HG02571 (cell line): ENCODE measurements around the gene COL8A2.

Experiments used
- ATAC-seq: cut with Tn5 transposase; IDR thresholded peaks from one replicate; pipeline ENCODE4 v1.9.1; 2021; ENCODE audit warnings: mild to moderate bottlenecking, moderate library complexity; ENCODE audit not compliant: unreplicated experiment

Gene COL8A2

DNA sequence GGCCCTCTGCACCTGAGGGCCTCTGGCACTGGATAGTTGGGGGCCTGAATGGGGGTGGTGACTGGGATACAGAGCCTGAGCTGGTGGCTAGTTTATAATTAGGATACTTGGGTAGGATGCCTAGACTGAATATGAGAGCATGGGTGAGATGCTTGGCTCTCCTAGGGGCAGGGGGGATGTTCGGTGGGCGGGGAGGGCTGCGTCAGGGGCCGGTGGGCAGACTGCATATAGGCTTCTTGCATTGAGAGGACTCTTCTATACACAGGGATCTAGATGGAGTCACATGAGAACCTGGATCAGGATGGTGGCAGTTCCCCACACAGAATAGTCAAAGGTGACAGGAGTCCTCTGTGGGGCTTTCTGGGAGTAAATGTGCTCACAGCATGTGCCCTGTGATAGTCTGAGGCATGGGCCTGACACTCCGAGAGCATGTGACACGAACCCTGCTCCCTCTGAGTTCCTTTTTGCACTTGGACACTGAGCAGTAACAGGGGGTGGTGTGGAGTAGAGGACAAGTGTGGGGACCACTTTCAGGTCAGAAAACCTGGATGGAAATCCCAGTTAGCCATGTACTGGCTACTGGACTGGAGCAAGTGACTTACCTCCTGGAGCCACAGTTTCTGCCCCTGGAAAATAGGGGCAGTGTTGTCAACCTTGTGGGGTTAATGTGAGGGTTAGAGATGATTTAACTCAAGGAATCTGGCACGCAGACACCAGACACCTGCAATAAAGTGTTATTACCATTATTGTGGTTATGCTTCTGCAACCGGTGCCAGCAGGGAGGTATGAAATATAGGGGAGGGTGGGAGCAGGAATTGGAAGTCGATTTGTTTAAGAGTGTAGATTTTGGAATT lies 33.2 kb upstream of the COL8A2 start:
- no peak for ATAC-seq

DNA sequence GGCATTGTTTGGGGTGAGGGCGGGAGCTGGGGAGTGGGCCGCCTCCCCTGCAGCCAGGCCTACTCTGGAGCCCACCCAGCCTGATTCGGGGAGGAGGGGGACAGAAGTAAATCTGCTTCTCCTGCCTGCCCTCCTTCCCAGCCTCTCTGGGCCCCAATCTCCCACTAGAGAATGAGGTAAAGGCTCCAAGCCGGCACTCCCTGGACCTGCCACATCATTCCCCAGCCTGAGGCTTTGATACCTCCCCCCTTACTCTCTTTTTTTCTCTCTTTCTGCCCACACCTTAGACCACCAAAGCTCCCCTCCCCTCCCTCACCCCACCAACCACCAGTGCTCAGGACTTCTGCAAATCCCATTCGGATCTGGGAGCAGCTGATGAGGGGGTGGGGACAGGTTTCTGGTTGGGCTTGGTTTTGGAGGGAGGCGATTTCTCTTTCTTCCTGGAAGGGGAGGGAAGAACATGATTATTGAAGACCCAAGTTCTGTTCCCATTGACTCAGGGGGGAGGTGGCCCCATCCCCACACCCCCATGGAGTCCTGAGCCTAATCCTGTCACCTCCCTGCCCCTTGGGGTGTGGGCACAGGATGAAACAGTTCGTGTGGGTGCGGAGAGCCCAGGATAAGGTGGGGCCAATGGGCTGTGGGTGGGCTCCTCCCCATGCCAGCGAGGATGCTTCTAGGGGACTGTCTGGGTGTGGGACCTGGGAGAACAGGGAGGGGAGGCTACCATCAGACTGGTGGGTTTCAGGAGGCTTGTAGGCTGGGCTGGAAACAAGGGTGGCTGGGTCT lies 32.3 kb upstream of the COL8A2 start:
- ATAC-seq, result no peak

DNA sequence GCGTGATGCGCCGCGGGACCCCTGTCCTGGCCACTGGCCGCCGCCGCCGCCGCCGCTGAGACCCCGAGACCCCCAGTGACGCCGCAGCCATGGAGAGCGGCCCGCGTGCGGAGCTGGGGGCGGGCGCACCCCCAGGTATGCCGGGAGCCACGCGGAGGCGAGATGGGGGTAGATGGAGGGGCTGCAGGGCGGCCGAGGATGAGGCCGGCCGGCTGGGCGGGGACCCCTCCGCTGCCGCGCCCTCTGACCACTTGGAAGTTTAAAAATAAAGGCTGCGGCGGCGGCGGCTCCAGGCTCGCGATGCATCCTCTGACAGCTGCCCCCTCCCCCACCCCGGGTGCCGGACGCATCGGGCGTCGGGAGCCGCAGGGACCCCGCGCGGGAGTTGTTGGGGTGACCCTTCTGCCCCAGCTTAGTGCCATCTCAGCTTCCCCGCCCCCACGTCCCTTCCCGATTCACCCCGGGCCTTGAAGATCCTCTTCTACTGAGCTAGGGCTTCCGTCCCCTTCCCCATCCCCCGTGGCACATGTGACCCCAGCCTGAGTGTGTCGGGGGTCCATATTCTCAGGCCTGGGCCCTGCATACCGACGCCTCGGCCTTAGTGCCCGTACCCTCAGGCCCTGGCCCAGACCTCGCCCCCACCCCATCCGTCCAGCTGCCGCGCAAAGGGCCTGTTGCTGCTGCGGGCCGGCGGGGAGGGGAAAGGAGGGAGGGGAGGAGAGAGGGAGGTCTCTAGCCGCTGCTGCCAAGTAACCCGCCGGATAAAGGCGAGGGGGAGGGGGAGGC lies 31.5 kb upstream of the COL8A2 start:
- ATAC-seq, result no peak

DNA sequence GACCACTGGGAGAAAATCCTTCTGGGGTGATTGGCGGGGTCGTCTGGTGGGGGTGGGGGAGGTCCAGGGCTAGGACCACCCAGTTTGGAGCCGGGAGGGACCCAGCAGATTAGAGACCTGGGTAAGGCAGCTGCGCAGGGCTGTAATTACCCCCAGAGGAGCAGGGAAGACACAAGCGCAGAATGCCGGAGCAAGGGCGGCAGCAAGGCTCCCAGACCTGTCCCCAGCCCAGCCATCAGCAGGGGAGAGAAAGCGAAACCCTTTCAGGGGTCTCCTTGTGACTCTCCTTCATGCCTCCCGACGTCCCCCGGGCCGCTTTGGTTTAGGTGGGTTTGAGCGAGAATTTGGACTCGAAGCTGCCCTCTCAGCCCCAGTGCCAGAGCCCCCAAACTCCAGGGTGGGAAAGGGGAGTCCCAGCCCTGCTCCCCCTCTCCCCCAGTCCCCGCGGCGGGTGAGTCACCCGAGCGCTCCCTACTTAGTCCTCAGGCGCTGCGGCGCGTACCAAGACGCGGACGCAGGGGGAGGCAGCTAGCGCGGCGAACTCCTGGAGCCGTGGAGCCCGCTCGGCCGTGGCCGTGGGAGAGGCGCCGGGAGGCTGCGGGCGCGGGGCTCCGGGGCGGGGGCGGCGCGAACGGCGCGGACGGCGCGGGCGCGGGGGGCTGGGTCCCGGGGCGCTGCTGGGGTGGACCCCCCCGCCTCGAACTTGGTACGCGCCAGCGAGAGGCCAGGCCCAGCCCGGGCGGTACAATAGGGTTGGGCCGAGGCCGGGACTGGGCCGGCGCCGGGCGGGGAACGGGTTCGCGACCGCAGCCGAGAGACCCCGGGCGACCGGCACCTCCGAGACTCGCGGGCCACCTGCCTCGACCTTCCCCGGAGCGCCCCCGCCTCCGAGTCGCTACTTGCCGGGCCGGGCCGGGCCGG lies 30.6 kb upstream of the COL8A2 start, which contains the start of gene MAP7D1:
TSS of gene MAP7D1 (plus strand) at position 753 of the 921 bp plus-strand sequence. CDS start 258 bp downstream, outside the sequence.
- peak; percentile 53 for ATAC-seq

DNA sequence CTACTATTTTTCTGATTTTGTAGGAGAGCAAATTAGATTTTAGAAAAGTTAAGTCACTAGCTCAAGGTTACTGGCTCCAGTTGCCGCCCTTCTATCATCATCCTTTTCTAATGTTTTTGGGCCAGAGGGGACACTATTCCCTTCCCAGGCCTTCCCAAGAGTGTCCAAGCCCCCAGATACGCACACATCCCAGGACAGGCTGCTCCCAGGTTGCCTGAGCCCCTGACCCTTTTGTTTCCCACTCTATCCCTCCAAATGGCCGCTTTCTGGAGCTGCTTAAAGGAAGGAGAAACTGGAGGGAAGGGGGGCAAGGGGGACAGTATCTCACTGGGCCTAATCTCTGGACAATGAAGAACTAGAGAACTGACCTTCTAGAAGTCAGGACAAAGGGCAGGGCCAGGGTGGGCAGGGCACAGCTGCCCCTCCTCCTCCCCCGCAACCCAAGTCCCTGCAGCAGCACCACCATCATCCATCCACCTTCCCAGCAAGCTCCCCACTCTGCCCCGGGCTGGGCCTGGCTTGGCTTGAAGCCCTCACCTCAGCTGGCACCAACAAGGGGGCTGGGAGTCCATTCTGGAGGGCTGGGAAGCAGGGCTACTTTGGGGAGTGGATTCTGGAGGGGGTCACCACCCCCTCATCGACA lies 29.9 kb upstream of the COL8A2 start:
- no peak for ATAC-seq

DNA sequence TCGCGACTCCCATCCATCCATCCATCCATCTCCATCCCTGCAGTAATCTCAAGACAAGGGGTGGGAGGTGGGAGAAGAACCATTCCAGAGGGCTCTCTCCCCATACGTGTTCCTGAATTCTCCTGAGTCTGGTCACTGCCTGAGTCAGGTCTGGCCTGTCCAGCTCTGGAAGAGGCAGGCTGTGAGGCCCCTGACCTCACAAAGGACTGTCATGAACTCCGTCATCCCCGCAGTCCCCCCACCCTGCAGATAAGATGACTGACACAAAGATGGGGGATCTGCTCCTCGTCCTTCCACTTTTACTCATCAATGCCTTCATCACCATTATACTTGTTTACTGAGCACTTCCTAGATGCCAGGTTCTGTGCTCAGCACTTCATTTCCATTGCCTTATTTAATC lies 29.3 kb upstream of the COL8A2 start:
- ATAC-seq, result no peak

DNA sequence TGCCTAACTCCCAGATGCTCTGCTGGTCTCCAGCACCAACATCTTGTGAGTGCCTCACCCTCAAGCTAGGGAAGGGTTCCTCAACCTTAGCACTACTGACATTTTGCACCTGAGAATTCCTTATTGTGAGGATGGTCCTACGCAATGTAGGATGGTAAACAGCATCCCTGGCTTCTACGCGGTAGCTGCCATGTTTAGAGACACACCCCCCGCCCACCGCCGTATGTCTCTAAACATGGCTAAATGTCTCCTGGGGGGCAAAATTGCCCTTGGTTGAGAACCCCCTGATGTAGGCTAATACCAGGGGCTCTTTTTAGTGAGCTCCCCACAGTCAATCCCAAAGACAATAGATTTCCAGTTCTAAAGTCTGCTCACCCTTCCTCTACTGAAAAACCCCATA lies 28.5 kb upstream of the COL8A2 start:
- no peak for ATAC-seq

DNA sequence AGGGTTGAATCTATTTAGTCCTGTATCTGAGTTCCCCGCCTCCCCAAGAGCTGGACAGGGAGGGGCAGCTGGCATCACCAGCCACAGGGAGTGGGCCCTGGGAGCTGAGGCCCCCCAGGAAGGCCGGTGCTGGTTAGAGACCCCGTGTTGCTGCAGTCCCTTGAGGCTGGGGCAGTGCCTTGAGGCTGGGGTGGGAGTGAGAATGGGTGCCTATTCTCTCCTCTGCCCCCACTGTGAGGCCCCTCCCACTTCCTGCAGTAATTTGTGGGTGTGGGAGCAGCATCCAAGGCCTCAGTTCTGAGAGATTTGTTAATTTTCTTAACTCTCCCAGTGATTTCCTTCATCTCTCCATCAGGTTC lies 26.8 kb upstream of the COL8A2 start:
- no peak for ATAC-seq

DNA sequence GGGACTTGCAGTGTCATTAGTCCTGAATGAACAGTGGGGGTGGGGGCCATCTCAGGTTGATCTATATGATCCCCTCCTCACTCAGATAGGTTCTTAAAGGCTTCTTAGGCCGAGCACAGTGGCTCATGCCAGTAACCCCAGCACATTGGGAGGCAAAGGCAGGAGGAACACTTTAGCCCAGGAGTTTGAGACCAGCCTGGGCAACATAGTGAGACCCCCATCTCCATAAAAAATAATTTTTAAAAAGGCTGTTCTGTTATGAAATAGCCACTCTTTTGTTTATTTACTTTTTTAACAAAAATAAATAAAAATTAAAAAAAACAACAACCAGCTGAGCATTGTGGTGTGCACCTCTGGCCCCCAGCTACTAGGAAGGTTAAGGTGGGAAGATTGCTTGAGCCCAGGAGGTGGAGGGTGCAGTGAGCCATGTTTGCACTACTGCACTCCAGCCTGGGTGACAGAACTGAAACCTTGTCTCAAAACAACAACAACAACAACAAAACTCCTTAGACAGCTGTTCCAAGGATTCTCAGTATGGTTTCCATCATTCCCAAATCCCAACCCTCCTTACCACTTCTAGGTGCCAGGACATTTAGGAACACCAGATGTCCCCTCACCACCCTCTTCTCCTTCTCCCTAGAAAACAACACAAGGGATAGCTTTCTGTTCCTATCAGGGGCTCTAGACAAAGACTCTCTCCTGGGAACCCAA lies 26.3 kb upstream of the COL8A2 start:
- no peak for ATAC-seq

DNA sequence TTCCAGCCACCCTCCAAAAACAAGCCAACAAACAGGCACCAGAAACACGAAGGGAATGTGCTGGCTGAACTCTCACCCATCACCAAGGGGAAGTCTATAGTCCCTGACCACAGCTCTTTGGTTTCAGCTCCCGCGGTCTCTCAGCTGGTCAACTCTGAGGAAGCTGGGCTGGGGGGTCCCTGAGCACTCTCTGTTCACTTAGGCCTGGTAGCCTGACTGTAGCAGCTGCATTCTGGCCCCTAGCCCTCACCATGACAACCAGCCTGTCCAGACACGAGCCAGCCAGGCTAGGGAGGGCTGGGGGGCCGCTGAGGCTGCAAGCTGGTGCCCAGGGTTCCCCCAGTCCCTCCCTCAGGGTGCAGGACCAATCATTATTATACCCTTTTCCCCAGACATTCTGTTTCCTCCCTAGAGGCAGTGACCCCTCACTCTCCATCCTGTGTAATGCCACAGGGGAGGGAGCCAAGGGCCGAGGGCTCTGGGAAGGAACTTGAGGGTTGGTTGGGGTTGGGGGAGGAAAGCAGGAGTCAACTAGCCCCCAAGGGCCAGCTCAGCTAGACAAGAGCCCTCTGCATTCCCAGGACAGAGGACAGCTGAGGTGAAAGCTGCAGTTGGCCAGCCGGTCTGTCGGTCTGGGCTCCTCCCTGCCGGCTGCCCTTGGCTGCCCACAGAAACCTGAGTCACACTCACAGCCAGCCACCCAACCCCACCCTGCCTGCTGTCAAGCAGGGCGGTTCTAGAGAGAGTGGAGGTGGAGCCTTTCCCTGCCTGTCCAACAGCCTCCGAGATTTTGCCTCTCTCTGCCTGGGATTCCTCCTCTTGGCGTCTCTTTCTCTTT lies 25.5 kb upstream of the COL8A2 start:
- ATAC-seq, result peak; percentile 35

DNA sequence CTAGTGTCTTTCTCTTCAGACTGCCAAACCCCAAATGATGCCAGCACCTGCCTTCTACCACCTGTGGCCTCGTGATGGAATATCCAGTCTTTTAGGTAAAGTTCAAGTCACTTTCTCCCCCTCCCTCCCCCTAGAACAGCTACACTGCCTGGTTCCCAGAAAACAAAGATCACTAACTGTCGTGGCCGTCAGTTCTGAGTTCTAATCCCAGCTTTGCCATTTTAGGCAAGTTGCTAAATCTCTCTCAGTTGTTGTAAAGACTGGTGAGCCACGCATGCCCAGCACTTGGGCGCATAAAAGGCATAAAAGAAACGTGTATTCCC lies 24.9 kb upstream of the COL8A2 start:
- no peak for ATAC-seq

DNA sequence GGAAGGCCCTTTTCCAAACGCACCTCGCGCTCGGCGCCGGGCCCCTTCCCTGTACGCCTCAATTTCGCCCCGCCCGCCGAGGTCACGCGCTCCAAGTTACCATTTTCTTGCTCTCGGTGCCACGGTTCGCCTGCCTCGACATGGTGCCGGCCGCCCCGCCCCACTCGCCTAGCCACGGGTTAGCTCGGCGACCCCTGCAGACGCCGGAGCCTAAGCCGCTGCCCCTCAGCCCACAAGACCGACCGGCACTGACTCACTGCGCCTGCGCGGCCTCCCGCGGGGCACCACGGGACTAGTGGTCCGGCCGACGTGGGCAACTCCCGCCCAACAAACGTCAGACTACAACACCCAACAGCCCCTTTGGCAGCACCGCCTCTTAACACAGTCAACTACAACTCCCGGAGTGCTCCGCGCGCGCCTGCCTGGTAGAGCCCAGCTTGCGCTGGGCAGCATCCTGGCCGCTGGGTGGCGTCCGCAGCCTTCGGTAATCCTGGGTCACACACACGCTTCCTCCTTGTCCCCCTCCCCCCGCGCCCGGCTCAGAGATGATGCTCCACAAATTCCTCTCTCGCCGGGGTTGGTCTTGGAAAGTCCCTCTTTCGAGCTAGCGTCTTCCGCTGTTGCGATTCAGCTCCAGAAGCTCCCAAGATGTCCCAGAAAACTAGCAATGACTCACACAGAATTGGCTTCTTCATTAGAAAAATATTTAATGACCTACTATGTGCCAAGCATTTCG lies 24.4 kb upstream of the COL8A2 start, which contains the start of gene TRAPPC3:
TSS of gene TRAPPC3 (minus strand) at position 250 of the 736 bp plus-strand sequence. CDS start at position 142, 108 bp downstream.
- peak; percentile 89 for ATAC-seq

DNA sequence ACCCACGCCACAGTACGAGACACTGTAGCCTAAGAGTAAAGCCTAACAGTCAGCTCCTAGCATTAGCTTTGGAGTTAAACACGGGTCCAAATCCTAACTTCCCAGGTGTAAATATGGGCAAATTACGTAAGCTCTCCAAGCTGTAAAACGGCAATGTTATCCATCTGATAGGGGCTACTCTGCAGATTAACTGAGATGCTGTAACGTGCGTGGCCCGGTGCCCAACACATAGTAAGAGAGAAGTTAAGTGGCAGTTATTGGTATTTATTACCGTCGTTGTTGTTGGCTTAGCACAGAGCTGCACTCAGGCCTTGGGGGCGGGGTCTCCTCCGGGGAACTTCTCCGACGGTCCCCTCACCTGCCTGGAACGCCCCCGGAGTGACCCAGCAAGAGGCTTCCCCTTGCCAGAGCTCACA lies 23.8 kb upstream of the COL8A2 start:
- no peak for ATAC-seq

DNA sequence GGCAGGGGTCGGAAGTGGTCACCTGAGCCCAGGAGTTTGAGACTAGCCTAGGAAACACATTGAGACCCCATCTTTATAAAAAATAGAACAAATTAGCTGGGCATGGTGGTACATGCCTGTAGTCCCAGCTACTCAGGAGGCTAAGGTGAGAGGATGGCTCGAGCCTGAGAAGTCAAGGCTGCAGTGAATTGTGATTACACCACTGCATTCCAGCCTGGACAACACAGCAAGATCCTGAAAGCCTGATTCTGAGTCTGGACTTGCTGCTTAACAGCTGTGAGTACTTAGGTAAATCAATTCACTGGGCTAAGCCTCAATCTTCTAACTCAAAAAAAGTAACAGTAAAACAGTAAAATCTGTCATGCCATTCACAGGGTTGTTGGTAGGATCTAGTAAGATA lies 19.4 kb upstream of the COL8A2 start:
- ATAC-seq, result no peak

DNA sequence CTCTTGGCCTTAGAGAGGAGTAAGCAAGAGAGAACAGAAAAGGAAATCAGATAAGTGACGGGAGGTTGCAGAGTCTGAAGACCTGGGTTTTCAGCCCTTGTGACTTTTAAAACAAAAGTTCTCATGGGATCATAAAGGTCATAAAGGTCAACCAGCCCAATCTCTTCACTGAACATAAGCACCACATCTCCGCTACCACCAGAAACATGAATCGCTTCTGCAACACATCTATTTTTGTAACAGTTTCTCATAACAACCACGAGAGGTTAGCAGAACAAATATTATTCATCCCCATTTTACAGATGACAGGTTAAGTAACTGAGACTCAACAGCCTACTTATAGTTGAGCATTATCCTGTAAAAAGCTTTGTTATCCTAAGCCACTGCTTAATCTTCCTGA lies 18.4 kb upstream of the COL8A2 start:
- ATAC-seq, result no peak

DNA sequence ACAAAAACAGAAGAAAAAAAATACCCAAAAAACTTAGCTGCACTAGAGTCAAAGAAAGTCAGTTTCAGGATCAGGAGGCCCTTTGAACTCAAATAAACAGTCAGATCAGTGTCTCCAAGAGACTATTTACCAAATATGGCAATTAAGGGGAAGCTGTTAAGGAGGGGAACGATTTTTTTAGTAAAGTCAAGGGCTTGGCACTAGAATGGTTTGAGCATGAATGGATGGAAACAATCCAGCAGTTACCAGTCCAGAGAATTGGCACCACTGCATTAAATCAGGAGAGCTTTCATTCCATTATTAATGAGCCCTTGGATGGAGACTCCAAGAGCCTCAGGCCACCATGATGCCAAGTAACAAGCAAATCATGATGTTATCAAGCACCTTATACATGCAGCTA lies 17.1 kb upstream of the COL8A2 start:
- ATAC-seq, result no peak

DNA sequence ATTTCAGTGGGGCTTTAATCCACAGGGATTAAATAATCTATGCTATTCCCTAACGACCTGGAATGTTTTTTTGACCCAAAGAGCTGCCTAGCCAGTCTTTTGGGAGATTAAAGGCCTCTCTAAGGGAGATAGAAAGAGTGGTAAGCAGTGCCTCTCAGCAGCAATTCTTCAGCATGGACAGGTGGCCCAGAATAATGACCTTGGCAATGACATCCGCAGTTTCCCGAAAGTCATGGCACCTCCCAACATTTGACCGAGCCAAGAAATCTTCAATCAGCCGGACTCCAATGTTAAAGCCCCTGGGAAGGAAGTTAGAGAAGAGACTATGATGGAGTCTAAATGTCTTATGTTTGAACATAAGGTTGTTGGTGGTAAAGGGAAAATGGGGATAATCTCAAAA lies 14.5 kb upstream of the COL8A2 start:
- ATAC-seq, result no peak

DNA sequence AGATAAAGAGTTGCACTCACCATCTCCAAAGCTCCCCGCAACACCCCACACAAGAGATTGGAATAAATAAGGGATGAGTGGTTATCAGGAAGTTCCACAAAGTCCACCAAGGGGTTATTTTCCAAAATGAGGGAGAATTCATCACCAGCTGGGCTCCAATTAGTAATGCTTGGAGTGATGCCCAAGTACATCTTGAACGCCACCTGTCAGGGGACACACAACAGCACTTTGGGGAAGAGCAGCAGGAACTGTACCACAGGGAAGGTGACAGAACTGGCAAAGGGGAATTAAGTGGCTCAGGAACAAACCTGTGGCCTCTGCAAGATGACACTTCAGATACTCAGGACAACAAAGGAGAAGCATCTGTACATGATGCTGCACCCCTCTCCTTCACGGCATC lies 12.8 kb upstream of the COL8A2 start:
- ATAC-seq, result no peak
